Measurements from ENCODE around the gene ZNF264.
"Not testable (repeated sequence)": the region's sequence is repeated elsewhere in the genome, so short reads cannot be mapped to it uniquely, and the experiment has no call there.

The ZNF264 gene

DNA sequence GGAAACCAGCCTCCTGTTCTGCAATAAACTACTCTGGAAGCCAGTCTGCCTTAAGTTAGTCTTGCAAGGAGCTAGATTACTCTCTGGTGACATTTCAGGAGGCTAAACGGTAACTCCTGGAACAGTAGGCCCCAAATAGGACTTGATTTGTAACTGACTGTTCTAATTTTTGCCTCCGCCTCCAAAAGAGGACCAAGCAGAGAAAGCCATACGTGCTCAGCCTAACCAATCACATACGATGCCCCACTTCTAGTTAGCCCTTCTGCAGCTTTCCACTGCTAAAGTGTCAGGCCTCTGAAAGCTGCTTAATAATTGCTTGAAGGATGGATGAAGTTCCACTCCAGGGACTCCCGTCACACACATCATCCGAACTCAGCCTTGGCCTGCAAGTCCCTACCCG, 49.9 kb downstream of the ZNF264 start:
- Histone ChIP-seq H3K27me3 (ENCODE audit: control insufficient read depth in 5 of 5, insufficient read depth in 4 of 5, low read length in 5 of 5) (no peaks in the 10 kb centered on the region), H3K9ac (ENCODE audit: low read length in 5 of 5) (peak overlapping the region; percentile 93 to 100 (median 98)), H3K9me3 (ENCODE audit: control insufficient read depth in 5 of 5, low read length in 5 of 5) (no peaks in the 10 kb centered on the region), H3K4me3 (ENCODE audit: low read depth in 1 of 5, low read length in 5 of 5) (peak overlapping the region; percentile 90 to 99 (median 98)), H3K4me1 (ENCODE audit: control insufficient read depth in 5 of 5, insufficient read depth in 5 of 5, low read length in 5 of 5) (peaks cover 11 to 29% (median 26%) of the 10 kb centered on the region in 5 donors), H3K27ac (ENCODE audit: low read depth, low read length) (peak overlapping the region; percentile 75), H3K36me3 (ENCODE audit: control insufficient read depth in 5 of 5, insufficient read depth in 5 of 5, low read length in 5 of 5) (peaks cover 0 to 26% (median 21%) of the 10 kb centered on the region in 5 donors)

DNA sequence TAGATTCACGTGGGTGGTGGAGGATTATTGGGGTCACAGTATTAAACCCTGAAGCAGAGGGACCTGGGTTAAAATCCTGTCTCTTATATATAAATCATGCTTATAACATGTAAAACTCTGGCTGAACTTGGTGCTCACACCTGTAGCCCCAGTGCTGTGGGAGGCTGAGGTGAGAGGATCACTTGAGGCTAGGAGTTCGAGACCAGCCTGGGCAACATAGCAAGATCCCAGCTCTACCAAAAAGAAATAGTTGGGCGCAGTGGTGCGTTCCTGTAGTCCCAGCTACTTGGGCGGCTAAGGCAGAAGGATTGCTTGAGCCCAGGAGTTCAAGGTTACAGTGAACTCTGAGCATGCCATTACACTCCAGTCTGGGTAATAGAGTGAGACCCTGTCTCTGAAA, 51.5 kb downstream of the ZNF264 start:
- Histone ChIP-seq H3K27me3 (ENCODE audit: control insufficient read depth in 5 of 5, insufficient read depth in 4 of 5, low read length in 5 of 5) (no peaks in the 10 kb centered on the region), H3K27ac (ENCODE audit: low read depth, low read length) (no peak overlapping the region), H3K9ac (ENCODE audit: low read length in 5 of 5) (no peak overlapping the region), H3K9me3 (ENCODE audit: control insufficient read depth in 5 of 5, low read length in 5 of 5) (no peaks in the 10 kb centered on the region), H3K36me3 (ENCODE audit: control insufficient read depth in 5 of 5, insufficient read depth in 5 of 5, low read length in 5 of 5) (peaks cover 0 to 43% (median 34%) of the 10 kb centered on the region in 5 donors), H3K4me3 (ENCODE audit: low read depth in 1 of 5, low read length in 5 of 5) (no peak overlapping the region), H3K4me1 (ENCODE audit: control insufficient read depth in 5 of 5, insufficient read depth in 5 of 5, low read length in 5 of 5) (peaks cover 11 to 29% (median 26%) of the 10 kb centered on the region in 5 donors)

DNA sequence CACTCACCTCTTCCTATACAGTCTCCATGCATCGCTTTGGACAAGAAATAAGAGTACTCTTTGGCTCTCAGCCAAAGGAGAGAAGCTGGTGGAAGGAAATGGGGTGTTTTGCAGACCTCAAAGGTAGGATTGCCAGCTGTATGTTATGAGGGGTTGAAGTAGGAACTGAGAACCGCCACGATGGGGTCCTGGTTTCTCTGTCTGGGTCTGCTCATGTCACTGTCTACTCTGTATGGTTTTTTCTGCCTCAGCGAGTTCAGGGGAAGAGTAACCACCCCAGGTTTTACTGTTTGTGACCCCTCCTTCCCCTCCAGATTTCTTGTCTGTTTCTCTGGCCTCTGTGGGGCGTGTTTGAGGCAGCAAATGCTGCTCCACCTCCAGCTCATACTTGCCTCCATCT, 53.2 kb downstream of the ZNF264 start:
- Histone ChIP-seq H3K27ac (ENCODE audit: low read depth, low read length) (no peak overlapping the region), H3K4me3 (ENCODE audit: low read depth in 1 of 5, low read length in 5 of 5) (no peak overlapping the region), H3K4me1 (ENCODE audit: control insufficient read depth in 5 of 5, insufficient read depth in 5 of 5, low read length in 5 of 5) (peaks cover 11 to 29% (median 26%) of the 10 kb centered on the region in 5 donors), H3K36me3 (ENCODE audit: control insufficient read depth in 5 of 5, insufficient read depth in 5 of 5, low read length in 5 of 5) (peaks cover 6 to 58% (median 48%) of the 10 kb centered on the region in 5 donors), H3K9me3 (ENCODE audit: control insufficient read depth in 5 of 5, low read length in 5 of 5) (no peaks in the 10 kb centered on the region), H3K9ac (ENCODE audit: low read length in 5 of 5) (no peak overlapping the region), H3K27me3 (ENCODE audit: control insufficient read depth in 5 of 5, insufficient read depth in 4 of 5, low read length in 5 of 5) (no peaks in the 10 kb centered on the region)

DNA sequence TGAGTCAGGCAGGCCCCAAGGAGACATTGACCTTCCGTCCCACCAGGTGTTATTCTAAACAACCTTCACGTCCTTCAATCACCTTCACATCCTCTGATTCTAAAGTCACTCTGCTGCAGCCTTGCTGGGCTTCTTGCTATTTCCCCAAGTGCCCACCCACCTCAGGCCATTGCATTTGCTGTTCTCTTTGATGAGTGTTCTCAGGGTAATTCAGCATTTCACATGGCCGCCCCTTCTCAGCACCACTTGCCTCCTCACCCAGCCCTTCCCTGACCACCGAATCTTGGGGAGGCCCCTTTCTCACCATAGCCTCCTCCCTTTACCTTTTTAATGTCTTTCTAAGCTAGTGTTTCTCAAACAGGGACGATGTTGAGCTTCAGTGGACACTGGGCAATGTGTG, 53.8 kb downstream of the ZNF264 start:
- Histone ChIP-seq H3K4me3 (ENCODE audit: low read depth in 1 of 5, low read length in 5 of 5) (no peak overlapping the region), H3K9ac (ENCODE audit: low read length in 5 of 5) (no peak overlapping the region), H3K27ac (ENCODE audit: low read depth, low read length) (no peak overlapping the region), H3K4me1 (ENCODE audit: control insufficient read depth in 5 of 5, insufficient read depth in 5 of 5, low read length in 5 of 5) (peaks cover 11 to 26% (median 25%) of the 10 kb centered on the region in 5 donors), H3K9me3 (ENCODE audit: control insufficient read depth in 5 of 5, low read length in 5 of 5) (no peaks in the 10 kb centered on the region), H3K36me3 (ENCODE audit: control insufficient read depth in 5 of 5, insufficient read depth in 5 of 5, low read length in 5 of 5) (peaks cover 6 to 62% (median 51%) of the 10 kb centered on the region in 5 donors), H3K27me3 (ENCODE audit: control insufficient read depth in 5 of 5, insufficient read depth in 4 of 5, low read length in 5 of 5) (no peaks in the 10 kb centered on the region)

DNA sequence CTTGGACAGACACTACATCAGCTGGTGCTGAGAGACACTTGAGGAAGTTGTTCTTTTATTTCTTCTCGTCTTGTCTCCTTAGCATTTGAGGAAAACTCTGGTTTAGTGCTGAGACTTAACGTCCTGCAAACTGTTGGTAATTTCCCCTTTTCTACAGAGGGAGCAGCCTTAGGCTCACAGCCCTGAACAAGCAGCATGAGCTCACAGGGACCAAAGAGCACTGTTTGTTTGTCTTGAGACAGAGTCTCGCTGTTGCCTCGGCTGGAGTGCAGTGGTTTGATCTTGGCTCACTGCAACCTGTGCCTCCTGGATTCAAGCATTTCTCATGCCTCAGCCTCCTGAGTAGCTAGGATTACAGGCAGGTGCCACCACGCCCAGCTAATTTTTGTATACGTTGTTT, 54.7 kb downstream of the ZNF264 start:
- Histone ChIP-seq H3K4me1 (ENCODE audit: control insufficient read depth in 5 of 5, insufficient read depth in 5 of 5, low read length in 5 of 5) (peaks cover 11 to 23% (median 21%) of the 10 kb centered on the region in 5 donors), H3K9ac (ENCODE audit: low read length in 5 of 5) (no peak overlapping the region), H3K4me3 (ENCODE audit: low read depth in 1 of 5, low read length in 5 of 5) (no peak overlapping the region), H3K27ac (ENCODE audit: low read depth, low read length) (no peak overlapping the region), H3K36me3 (ENCODE audit: control insufficient read depth in 5 of 5, insufficient read depth in 5 of 5, low read length in 5 of 5) (peaks cover 11 to 68% (median 58%) of the 10 kb centered on the region in 5 donors), H3K27me3 (ENCODE audit: control insufficient read depth in 5 of 5, insufficient read depth in 4 of 5, low read length in 5 of 5) (no peaks in the 10 kb centered on the region), H3K9me3 (ENCODE audit: control insufficient read depth in 5 of 5, low read length in 5 of 5) (no peaks in the 10 kb centered on the region)

DNA sequence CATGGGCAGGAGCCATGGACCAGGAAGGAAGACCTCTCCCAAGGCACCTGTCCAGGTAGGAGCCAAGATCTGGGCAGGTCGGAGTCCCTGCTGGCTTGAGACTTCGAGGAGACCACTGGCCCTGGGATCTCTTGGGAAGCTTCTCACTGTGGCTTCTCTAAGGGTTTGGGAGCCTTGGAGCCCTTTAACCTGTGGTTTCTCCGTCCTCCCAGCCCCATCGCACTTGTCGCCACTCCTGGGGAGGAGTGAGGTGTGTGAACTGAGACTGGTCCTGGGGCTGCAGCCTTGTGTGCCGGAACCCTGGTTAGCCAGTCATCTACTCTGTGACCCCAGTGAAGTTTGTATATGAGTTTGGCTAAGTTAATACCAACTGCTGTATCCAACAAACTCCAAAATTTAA, 57.3 kb downstream of the ZNF264 start:
- Histone ChIP-seq H3K27me3 (ENCODE audit: control insufficient read depth in 5 of 5, insufficient read depth in 4 of 5, low read length in 5 of 5) (no peaks in the 10 kb centered on the region), H3K9ac (ENCODE audit: low read length in 5 of 5) (no peak overlapping the region), H3K4me3 (ENCODE audit: low read depth in 1 of 5, low read length in 5 of 5) (no peak overlapping the region), H3K36me3 (ENCODE audit: control insufficient read depth in 5 of 5, insufficient read depth in 5 of 5, low read length in 5 of 5) (peaks cover 26 to 87% (median 82%) of the 10 kb centered on the region in 5 donors), H3K4me1 (ENCODE audit: control insufficient read depth in 5 of 5, insufficient read depth in 5 of 5, low read length in 5 of 5) (no peaks in the 10 kb centered on the region), H3K27ac (ENCODE audit: low read depth, low read length) (no peak overlapping the region), H3K9me3 (ENCODE audit: control insufficient read depth in 5 of 5, low read length in 5 of 5) (no peaks in the 10 kb centered on the region)

DNA sequence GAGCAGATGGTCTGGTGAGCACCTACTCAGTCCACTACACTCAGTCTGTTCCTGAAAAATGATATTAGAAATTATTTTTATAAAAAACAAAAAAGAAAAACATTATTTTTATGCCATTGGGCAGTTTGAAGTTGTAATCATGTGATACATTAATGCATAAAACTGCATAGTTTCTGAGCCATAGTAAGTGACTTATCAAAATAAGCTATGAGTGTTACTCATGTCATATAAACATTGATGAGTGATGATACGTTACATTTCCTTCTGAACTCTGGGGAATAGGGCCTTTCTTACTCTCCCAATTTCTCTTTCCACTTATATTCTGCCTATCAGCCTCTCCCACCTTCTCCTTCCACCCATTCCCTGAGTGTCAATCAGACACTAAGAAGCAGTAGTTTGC, 58.0 kb downstream of the ZNF264 start:
- Histone ChIP-seq H3K9me3 (ENCODE audit: control insufficient read depth in 5 of 5, low read length in 5 of 5) (no peaks in the 10 kb centered on the region), H3K4me1 (ENCODE audit: control insufficient read depth in 5 of 5, insufficient read depth in 5 of 5, low read length in 5 of 5) (peaks cover 0 to 3% (median 0%) of the 10 kb centered on the region in 5 donors), H3K27me3 (ENCODE audit: control insufficient read depth in 5 of 5, insufficient read depth in 4 of 5, low read length in 5 of 5) (no peaks in the 10 kb centered on the region), H3K9ac (ENCODE audit: low read length in 5 of 5) (no peak overlapping the region), H3K27ac (ENCODE audit: low read depth, low read length) (no peak overlapping the region), H3K36me3 (ENCODE audit: control insufficient read depth in 5 of 5, insufficient read depth in 5 of 5, low read length in 5 of 5) (peaks cover 27 to 87% (median 84%) of the 10 kb centered on the region in 5 donors), H3K4me3 (ENCODE audit: low read depth in 1 of 5, low read length in 5 of 5) (no peak overlapping the region)

DNA sequence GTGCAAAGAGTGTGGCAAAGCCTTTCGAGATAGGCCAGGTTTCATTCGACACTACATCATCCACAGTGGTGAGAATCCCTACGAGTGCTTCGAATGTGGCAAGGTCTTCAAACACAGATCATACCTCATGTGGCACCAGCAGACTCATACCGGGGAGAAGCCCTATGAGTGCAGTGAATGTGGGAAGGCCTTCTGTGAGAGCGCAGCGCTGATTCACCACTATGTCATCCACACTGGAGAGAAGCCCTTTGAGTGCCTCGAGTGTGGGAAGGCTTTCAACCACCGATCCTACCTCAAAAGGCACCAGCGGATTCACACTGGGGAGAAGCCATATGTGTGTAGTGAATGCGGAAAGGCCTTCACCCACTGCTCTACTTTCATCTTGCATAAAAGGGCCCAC, 62.5 kb downstream of the ZNF264 start:
- peaks cover 36 to 54% (median 52%) of the 10 kb centered on the region in 5 donors for H3K36me3 ChIP-seq (ENCODE audit: control insufficient read depth in 5 of 5, insufficient read depth in 5 of 5, low read length in 5 of 5)

DNA sequence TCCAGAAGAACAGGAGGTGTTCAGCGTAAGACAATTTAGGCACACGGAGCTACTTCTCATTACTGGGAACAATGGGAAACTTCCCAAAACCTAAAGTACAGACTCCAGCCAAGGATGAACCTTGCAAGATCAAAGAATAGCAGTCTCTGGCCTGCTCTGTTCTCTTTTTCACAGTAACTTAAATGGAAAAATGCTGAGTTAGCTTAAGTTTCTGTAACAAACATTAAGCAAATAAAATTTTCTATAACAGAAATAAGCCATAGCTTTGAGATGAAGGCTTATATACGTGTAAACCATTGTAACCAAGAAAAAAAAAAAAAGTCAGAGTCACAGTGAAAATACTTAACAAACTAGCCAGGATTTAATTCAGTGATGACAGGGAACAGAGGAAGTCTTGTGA, 70.7 kb downstream of the ZNF264 start:
- no peaks in the 10 kb centered on the region for H3K9me3 ChIP-seq (ENCODE audit: control insufficient read depth in 5 of 5, low read length in 5 of 5)
- no peaks in the 10 kb centered on the region for H3K27me3 ChIP-seq (ENCODE audit: control insufficient read depth in 5 of 5, insufficient read depth in 4 of 5, low read length in 5 of 5)
- no peaks in the 10 kb centered on the region for H3K4me1 ChIP-seq (ENCODE audit: control insufficient read depth in 5 of 5, insufficient read depth in 5 of 5, low read length in 5 of 5)
- no peak overlapping the region for H3K27ac ChIP-seq (ENCODE audit: low read depth, low read length)
- H3K9ac ChIP-seq (ENCODE audit: low read length in 5 of 5) = no peak overlapping the region
- no peak overlapping the region for H3K4me3 ChIP-seq (ENCODE audit: low read depth in 1 of 5, low read length in 5 of 5)
- H3K36me3 ChIP-seq (ENCODE audit: control insufficient read depth in 5 of 5, insufficient read depth in 5 of 5, low read length in 5 of 5) = peaks cover 6 to 31% (median 17%) of the 10 kb centered on the region in 5 donors

More for the DNA sequence above, 62.5 kb downstream of the ZNF264 start:
- H3K9me3 ChIP-seq (ENCODE audit: control insufficient read depth in 5 of 5, low read length in 5 of 5); H3K27me3 ChIP-seq (ENCODE audit: control insufficient read depth in 5 of 5, insufficient read depth in 4 of 5, low read length in 5 of 5); H3K9ac ChIP-seq (ENCODE audit: low read length in 5 of 5); H3K4me3 ChIP-seq (ENCODE audit: low read depth in 1 of 5, low read length in 5 of 5); H3K4me1 ChIP-seq (ENCODE audit: control insufficient read depth in 5 of 5, insufficient read depth in 5 of 5, low read length in 5 of 5); H3K27ac ChIP-seq (ENCODE audit: low read depth, low read length): not testable (repeated sequence)

DNA sequence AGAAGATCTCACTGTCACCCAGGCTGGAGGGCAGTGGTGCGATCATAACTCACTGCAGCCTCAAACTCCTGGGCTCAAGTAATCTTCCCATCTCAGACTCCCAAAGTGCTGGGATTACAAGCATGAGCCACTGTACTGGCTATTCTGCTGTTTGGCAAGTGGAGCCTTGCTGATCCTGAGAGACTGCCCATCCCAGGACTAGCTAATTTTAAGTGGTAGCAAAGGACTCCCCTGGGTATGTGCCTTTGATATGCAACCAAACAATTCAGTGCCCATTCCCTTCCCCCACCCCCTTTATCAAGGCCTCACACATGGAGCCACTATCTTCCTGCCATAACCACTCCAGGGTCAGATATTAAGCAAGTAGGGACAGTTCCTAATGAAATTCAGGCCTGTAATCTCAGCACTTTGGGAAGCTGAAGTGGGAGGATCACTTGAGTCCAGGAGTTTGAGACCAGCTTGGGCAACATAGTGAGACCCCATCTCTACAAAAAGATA, 72.0 kb downstream of the ZNF264 start:
- Histone ChIP-seq H3K36me3 (ENCODE audit: control insufficient read depth in 5 of 5, insufficient read depth in 5 of 5, low read length in 5 of 5) (peaks cover 6 to 31% (median 17%) of the 10 kb centered on the region in 5 donors), H3K4me1 (ENCODE audit: control insufficient read depth in 5 of 5, insufficient read depth in 5 of 5, low read length in 5 of 5) (no peaks in the 10 kb centered on the region), H3K9me3 (ENCODE audit: control insufficient read depth in 5 of 5, low read length in 5 of 5) (no peaks in the 10 kb centered on the region), H3K4me3 (ENCODE audit: low read depth in 1 of 5, low read length in 5 of 5) (no peak overlapping the region), H3K27me3 (ENCODE audit: control insufficient read depth in 5 of 5, insufficient read depth in 4 of 5, low read length in 5 of 5) (no peaks in the 10 kb centered on the region), H3K27ac (ENCODE audit: low read depth, low read length) (no peak overlapping the region), H3K9ac (ENCODE audit: low read length in 5 of 5) (no peak overlapping the region)

All from subcutaneous abdominal adipose tissue (tissue), 5 donors.